MCF 10A (cell line): ENCODE data around the gene NLRP5. TPM values are rescaled to one million over a fixed set of nuclear protein-coding genes. Genes with fewer than 3 reads are reported as not detected.

Experiments
- BruUV-seq: library from RNA; stranded (reverse); fragments of 400-500 nt; replicated peaks from 2 replicates; lab custom pipeline; 2021; lab: Mats Ljungman, UMichigan
- CTCF ChIA-PET: fragments of 300-600 bp; sonication (Branson Sonifier 250); formaldehyde crosslinking; extraction: SDS; loops from one replicate; lab custom pipeline; 2021; ENCODE audit warnings: antibody characterized with exemption, inconsistent platforms; lab: Yijun Ruan, JAX
- POLR2A ChIA-PET: fragments of 300-600, 350-650 bp; sonication (Branson Sonifier 250); formaldehyde crosslinking; extraction: SDS; loops from one replicate; lab custom pipeline; 2020; ENCODE audit warnings: antibody characterized with exemption, inconsistent platforms; lab: Yijun Ruan, JAX
- DNase-seq: peaks from one replicate; pipeline ENCODE4 v3.0.0-alpha.2; 2018; ENCODE audit not compliant: unreplicated experiment
- H3K27ac Mint-ChIP-seq: one replicate; pipeline ENCODE4 v1.8.0; 2022; ENCODE audit warnings: mild to moderate bottlenecking, low read depth, mixed read lengths; ENCODE audit not compliant: unreplicated experiment
- H3K27me3 Mint-ChIP-seq: one replicate; pipeline ENCODE4 v1.8.0; 2022; ENCODE audit warnings: mixed read lengths; ENCODE audit not compliant: insufficient read depth, unreplicated experiment
- H3K36me3 Mint-ChIP-seq: one replicate; pipeline ENCODE4 v1.8.0; 2022; ENCODE audit warnings: mild to moderate bottlenecking, moderate library complexity, mixed read lengths; ENCODE audit not compliant: insufficient read depth, unreplicated experiment
- H3K4me1 Mint-ChIP-seq: one replicate; pipeline ENCODE4 v1.8.0; 2022; ENCODE audit warnings: mixed read lengths; ENCODE audit not compliant: insufficient read depth, unreplicated experiment
- H3K4me3 Mint-ChIP-seq: one replicate; pipeline ENCODE4 v1.8.0; 2022; ENCODE audit warnings: mild to moderate bottlenecking, moderate library complexity, mixed read lengths; ENCODE audit not compliant: unreplicated experiment
- H3K9me3 Mint-ChIP-seq: one replicate; pipeline ENCODE4 v1.8.0; 2022; ENCODE audit warnings: mixed read lengths; ENCODE audit not compliant: unreplicated experiment
- intact Hi-C: fragments of 100-400 bp; cut with micrococcal nuclease; formaldehyde crosslinking; loops from 2 replicates; pipeline ENCODE4 v1.14.1; 2022
- total RNA-seq: library from RNA; stranded (reverse); gene quantifications from 2 replicates; pipeline ENCODE4 v1.2.3, GENCODE V29; 2022
- TF ChIP-seq, protein P1 (sequence below): fragments of 200-600 bp; IDR thresholded peaks from one replicate; pipeline ENCODE4 v1.8.0; 2022; ENCODE audit warnings: antibody characterized with exemption, mild to moderate bottlenecking; ENCODE audit not compliant: unreplicated experiment

The NLRP5 gene
- total RNA-seq, 1 experiment from 2014 or later = not detected

DNA sequence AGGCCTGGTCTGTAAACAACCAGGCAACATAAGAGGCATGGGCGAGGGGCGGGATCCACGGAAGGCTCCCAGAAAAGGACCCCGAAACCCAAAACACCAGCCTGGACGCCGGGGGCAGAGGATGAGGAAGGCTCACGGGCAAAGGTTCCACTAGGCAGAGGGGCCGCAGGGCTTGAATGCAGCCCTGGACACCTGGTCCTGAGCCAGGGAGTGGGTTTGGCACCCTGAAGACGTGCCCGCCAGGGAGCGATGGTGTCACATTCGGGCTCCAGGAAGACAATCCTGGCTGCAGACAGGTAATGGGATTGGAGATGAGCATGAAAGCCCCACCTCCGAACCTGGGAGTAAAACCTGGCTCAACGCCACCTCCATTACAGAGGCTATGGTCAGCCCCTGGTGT is 102.8 kb downstream of the NLRP5 start:
- no peak for DNase-seq
- Mint-ChIP-seq H3K4me3 (no peak overlapping the region), H3K9me3 (peaks cover 9% of the 10 kb centered on the region), H3K27ac (no peak overlapping the region), H3K36me3 (peaks cover 55% of the 10 kb centered on the region), H3K27me3 (no peaks in the 10 kb centered on the region), H3K4me1 (peaks cover 25% of the 10 kb centered on the region)
- TF ChIP-seq, protein P1, sequence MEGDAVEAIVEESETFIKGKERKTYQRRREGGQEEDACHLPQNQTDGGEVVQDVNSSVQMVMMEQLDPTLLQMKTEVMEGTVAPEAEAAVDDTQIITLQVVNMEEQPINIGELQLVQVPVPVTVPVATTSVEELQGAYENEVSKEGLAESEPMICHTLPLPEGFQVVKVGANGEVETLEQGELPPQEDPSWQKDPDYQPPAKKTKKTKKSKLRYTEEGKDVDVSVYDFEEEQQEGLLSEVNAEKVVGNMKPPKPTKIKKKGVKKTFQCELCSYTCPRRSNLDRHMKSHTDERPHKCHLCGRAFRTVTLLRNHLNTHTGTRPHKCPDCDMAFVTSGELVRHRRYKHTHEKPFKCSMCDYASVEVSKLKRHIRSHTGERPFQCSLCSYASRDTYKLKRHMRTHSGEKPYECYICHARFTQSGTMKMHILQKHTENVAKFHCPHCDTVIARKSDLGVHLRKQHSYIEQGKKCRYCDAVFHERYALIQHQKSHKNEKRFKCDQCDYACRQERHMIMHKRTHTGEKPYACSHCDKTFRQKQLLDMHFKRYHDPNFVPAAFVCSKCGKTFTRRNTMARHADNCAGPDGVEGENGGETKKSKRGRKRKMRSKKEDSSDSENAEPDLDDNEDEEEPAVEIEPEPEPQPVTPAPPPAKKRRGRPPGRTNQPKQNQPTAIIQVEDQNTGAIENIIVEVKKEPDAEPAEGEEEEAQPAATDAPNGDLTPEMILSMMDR = no peak
- ChIA-PET CTCF (interaction anchor here (0.9 to 2.8 kb wide), 5 partner anchors 13 to 164 kb away, joined by 4 to 17 read pairs (median 4); no protein-coding TSS in a partner anchor), POLR2A (no interaction called here)
- BruUV-seq = no TSS peak
- intact Hi-C loops = no loop called here

DNA sequence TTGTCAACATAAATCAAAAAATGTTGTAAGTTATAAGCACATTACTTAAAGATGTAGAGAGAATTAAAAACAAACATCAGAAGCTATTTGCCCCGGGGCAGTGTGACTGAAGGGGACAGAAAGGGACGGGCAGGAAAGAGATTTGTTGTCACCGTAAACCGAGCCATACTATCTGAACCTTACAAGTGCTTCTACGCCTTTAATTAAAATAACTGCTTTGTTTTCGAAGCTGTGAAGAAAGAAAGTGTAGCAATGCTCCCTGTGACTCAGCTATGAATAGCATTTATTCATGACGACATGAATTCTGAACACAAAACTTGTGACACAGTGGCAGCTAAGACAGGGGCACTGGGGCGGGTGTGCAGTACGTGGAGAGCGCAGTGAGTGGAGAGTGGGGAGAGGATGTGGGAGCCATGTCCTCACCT is 104.5 kb downstream of the NLRP5 start:
- Mint-ChIP-seq H3K4me1 (peaks cover 25% of the 10 kb centered on the region), H3K4me3 (peak overlapping the region; percentile 81), H3K27me3 (no peaks in the 10 kb centered on the region), H3K36me3 (peaks cover 70% of the 10 kb centered on the region), H3K27ac (peak overlapping the region; percentile 91), H3K9me3 (peaks cover 9% of the 10 kb centered on the region)
- CTCF ChIA-PET = interaction anchor here (0.5 to 2.8 kb wide), 9 partner anchors 14 to 437 kb away, joined by 3 to 17 read pairs (median 4); no protein-coding TSS in a partner anchor
- intact Hi-C loops = loop anchor here (2.0 to 10.0 kb wide), 4 partner anchors 30 to 224 kb away; partner anchors contain the start of genes ZNF444, ZNF787 and ZSCAN5A
- POLR2A ChIA-PET = interaction anchor here (0.5 to 2.7 kb wide), 14 partner anchors 10 to 1954 kb away, joined by 3 to 19 read pairs (median 4); partner anchors contain the start of genes ZNF444, ZNF524, ZNF587B and ZNF787
- TF ChIP-seq, protein P1 = no peak
- peak; percentile 86 for DNase-seq
- BruUV-seq = no TSS peak

DNA sequence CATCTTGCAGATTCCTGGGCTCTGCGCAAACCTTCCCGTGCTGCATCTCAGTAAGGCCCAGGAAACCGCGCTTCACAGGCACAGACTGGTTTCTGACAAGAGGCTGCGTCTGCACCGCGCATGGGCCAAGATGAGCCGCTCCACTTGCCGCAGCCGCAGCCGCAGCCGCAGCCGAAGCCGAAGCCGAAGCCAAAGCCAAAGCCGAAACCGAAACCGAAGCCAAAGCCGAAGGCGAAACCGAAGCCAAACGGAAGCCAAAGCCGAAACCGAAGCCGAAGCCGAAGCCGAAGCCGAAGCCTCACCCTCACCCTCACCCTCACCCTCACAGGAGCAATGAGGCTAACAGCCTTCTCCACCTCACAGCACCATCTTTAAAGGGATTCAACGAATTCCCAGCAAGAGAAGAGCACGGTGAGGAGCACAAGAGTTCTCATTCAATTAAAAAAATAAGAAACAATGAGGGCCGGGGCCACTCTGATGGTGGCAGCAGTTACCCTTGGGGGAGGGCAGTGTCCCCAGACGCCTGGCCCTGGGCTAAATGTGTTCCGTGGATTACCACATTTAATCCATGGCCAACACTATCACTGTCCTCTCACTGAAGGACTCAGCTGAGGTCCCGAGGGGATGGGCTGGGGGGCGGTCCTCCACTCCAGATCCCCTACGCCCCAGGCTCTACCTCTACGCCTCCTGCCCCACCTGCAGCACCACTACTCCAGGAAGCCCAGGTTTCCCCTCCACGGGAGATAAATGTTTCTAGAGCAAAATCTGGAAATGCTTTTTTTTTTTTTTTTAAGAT is 105.4 kb downstream of the NLRP5 start:
- Mint-ChIP-seq H3K27ac (peak overlapping the region; percentile 91), H3K36me3 (peaks cover 66% of the 10 kb centered on the region), H3K9me3 (peaks cover 9% of the 10 kb centered on the region), H3K4me1 (peaks cover 25% of the 10 kb centered on the region), H3K4me3 (peak overlapping the region; percentile 81), H3K27me3 (no peaks in the 10 kb centered on the region)
- peak; percentile 82 for DNase-seq
- TF ChIP-seq, protein P1 = no peak
- POLR2A ChIA-PET = interaction anchor here (0.5 to 2.7 kb wide), 13 partner anchors 10 to 1955 kb away, joined by 3 to 19 read pairs (median 4); partner anchors contain the start of genes ZNF444, ZNF524, ZNF787 and ZSCAN5A
- intact Hi-C loops = loop anchor here (2.0 to 10.0 kb wide), 4 partner anchors 29 to 223 kb away; partner anchors contain the start of genes ZNF444, ZNF787 and ZSCAN5A
- CTCF ChIA-PET = interaction anchor here (0.5 to 2.8 kb wide), 7 partner anchors 13 to 241 kb away, joined by 3 to 17 read pairs (median 4); no protein-coding TSS in a partner anchor
- BruUV-seq = no TSS peak
